Measurements from ENCODE around the gene CD55.

Gene CD55

DNA sequence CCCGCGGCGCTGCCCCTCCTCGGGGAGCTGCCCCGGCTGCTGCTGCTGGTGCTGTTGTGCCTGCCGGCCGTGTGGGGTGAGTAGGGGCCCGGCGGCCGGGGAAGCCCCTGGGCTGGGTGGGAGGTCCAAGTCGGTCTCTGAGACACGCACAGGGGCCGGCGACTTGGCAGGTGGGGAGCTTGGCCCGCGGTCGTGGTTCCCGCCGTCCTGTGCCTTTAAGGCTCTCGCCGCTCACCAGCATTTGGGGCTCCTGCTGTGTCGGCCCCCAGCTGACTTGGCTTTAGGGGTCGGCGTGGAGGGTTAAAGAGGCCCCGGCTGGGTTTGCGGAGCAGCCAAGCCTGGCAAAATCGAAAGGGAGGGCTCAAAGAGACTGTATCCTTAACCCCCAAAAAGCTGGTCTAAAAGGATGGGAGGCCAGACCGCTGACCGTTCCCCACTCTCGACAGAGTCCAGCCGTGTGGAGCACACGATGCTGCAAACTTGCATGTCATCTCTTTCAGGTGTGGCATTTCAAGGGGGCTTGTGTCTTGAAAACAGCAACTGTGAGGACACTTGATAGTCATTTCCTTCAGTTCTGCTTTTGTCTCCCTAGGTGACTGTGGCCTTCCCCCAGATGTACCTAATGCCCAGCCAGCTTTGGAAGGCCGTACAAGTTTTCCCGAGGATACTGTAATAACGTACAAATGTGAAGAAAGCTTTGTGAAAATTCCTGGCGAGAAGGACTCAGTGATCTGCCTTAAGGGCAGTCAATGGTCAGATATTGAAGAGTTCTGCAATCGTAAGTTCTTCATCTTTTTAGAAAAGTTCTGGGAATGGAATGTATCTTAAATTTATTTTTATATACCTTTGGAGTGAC lies 540 bp downstream of the CD55 start:
- FAIRE-seq (peak; percentile 31), DNase-seq (ENCODE audit: insufficient read length, low spot score) (no peak)
- peak; percentile 78 for TF ChIP-seq SPI1 (IDR thresholded peaks at IDR 0.05; ENCODE audit: low read depth, low read length)
- TF ChIP-seq POLR2AphosphoS5 (IDR thresholded peaks at IDR 0.05; ENCODE audit: low read depth, low read length) = no peak; the same call in 1 of the 2 replicates

- no peak for DNase-seq (ENCODE audit: insufficient read length, low spot score)
- FAIRE-seq = no peak
- TF ChIP-seq SPI1 (IDR thresholded peaks at IDR 0.05; ENCODE audit: low read depth, low read length) = no peak
- TF ChIP-seq POLR2A (IDR thresholded peaks at IDR 0.05; ENCODE audit: low read depth, low read length) = no peak
- TF ChIP-seq POU2F2 (IDR thresholded peaks at IDR 0.05; ENCODE audit: low read depth, low read length) = no peak
- TF ChIP-seq PAX5 (IDR thresholded peaks at IDR 0.05; ENCODE audit: insufficient read depth, low read length, severe bottlenecking) = no peak
- TF ChIP-seq TAF1 (IDR thresholded peaks at IDR 0.05; ENCODE audit: low read depth, low read length) = no peak
- no peak for TF ChIP-seq POLR2AphosphoS5 (IDR thresholded peaks at IDR 0.05; ENCODE audit: low read depth, low read length)
Measured at GRCh38 chr1:207323425-207324225, 2.1 kb downstream of the CD55 start.

- DNase-seq (ENCODE audit: insufficient read length, low spot score) (no peak), FAIRE-seq (no peak)
Measured at GRCh38 chr1:207328004-207328403, 6.5 kb downstream of the CD55 start.

GRCh38 chr1:207328908-207329440 lies 7.5 kb downstream of the CD55 start:
- no peak for FAIRE-seq
- TF ChIP-seq POU2F2 (IDR thresholded peaks at IDR 0.05; ENCODE audit: low read depth, low read length) (no peak), SPI1 (IDR thresholded peaks at IDR 0.05; ENCODE audit: low read depth, low read length) (no peak), TAF1 (IDR thresholded peaks at IDR 0.05; ENCODE audit: low read depth, low read length) (no peak), POLR2AphosphoS5 (IDR thresholded peaks at IDR 0.05; ENCODE audit: low read depth, low read length) (no peak), POLR2A (IDR thresholded peaks at IDR 0.05; ENCODE audit: low read depth, low read length) (no peak), PAX5 (IDR thresholded peaks at IDR 0.05; ENCODE audit: insufficient read depth, low read length, severe bottlenecking) (no peak)
- no peak for DNase-seq (ENCODE audit: insufficient read length, low spot score)

More at GRCh38 chr1:207328004-207328403, 6.5 kb downstream of the CD55 start:
- no peak for TF ChIP-seq SPI1 (IDR thresholded peaks at IDR 0.05; ENCODE audit: low read depth, low read length)

- TF ChIP-seq TAF1 (IDR thresholded peaks at IDR 0.05; ENCODE audit: low read depth, low read length) (no peak), POLR2AphosphoS5 (IDR thresholded peaks at IDR 0.05; ENCODE audit: low read depth, low read length) (no peak), SPI1 (IDR thresholded peaks at IDR 0.05; ENCODE audit: low read depth, low read length) (no peak), POLR2A (IDR thresholded peaks at IDR 0.05; ENCODE audit: low read depth, low read length) (no peak), POU2F2 (IDR thresholded peaks at IDR 0.05; ENCODE audit: low read depth, low read length) (no peak), PAX5 (IDR thresholded peaks at IDR 0.05; ENCODE audit: insufficient read depth, low read length, severe bottlenecking) (no peak)
- FAIRE-seq (no peak), DNase-seq (ENCODE audit: insufficient read length, low spot score) (no peak)
Measured at GRCh38 chr1:207329469-207329868, 8.0 kb downstream of the CD55 start.

- no peak for FAIRE-seq
- TF ChIP-seq POLR2AphosphoS5 (IDR thresholded peaks at IDR 0.05; ENCODE audit: low read depth, low read length) (no peak; the same call in 1 of the 2 replicates), POLR2A (IDR thresholded peaks at IDR 0.05; ENCODE audit: low read depth, low read length) (no peak)
- no peak for DNase-seq (ENCODE audit: insufficient read length, low spot score)
Measured at GRCh38 chr1:207330011-207330710, 8.7 kb downstream of the CD55 start.

- TF ChIP-seq SPI1 (IDR thresholded peaks at IDR 0.05; ENCODE audit: low read depth, low read length) (peak; percentile 57; the same call in 1 of the 2 replicates), POU2F2 (IDR thresholded peaks at IDR 0.05; ENCODE audit: low read depth, low read length) (no peak), TAF1 (IDR thresholded peaks at IDR 0.05; ENCODE audit: low read depth, low read length) (no peak)
- FAIRE-seq (no peak), DNase-seq (ENCODE audit: insufficient read length, low spot score) (no peak)
Measured at GRCh38 chr1:207331354-207332313, 10.2 kb downstream of the CD55 start.

- TF ChIP-seq TAF1 (IDR thresholded peaks at IDR 0.05; ENCODE audit: low read depth, low read length) (no peak), POU2F2 (IDR thresholded peaks at IDR 0.05; ENCODE audit: low read depth, low read length) (no peak)
- FAIRE-seq (no peak), DNase-seq (ENCODE audit: insufficient read length, low spot score) (no peak)
Measured at GRCh38 chr1:207333009-207333600, 11.6 kb downstream of the CD55 start.

- no peak for TF ChIP-seq TAF1 (IDR thresholded peaks at IDR 0.05; ENCODE audit: low read depth, low read length)
- no peak for TF ChIP-seq POU2F2 (IDR thresholded peaks at IDR 0.05; ENCODE audit: low read depth, low read length)
- peak; percentile 69 for TF ChIP-seq SPI1 (IDR thresholded peaks at IDR 0.05; ENCODE audit: low read depth, low read length)
- TF ChIP-seq POLR2A (IDR thresholded peaks at IDR 0.05; ENCODE audit: low read depth, low read length) = no peak
- TF ChIP-seq PAX5 (IDR thresholded peaks at IDR 0.05; ENCODE audit: insufficient read depth, low read length, severe bottlenecking) = no peak
- DNase-seq (ENCODE audit: insufficient read length, low spot score) (no peak), FAIRE-seq (no peak)
Measured at GRCh38 chr1:207333620-207334019, 12.1 kb downstream of the CD55 start.

Measured in GM12891 (cell line).